Omental fat pad (tissue), 4 donors: ENCODE results near the gene OCSTAMP. TPM values are rescaled to one million over a fixed set of nuclear protein-coding genes. Genes with fewer than 3 reads are reported as not detected.

Experiments
- ATAC-seq: fragments of 150-250 bp; one replicate; pipeline ENCODE4 v1.9.1; 2016; ENCODE audit warnings: mild to moderate bottlenecking, moderate library complexity; ENCODE audit not compliant: low FRiP score
- DNase-seq: peaks from one replicate; pipeline ENCODE4 v3.0.0-alpha.2; 2019; ENCODE audit warnings: low spot score
- CTCF ChIP-seq, 3 donors: fragments of 450-650 bp; IDR thresholded peaks; one replicate each; pipeline ENCODE4 v1.5.1; 2016 to 2017; ENCODE audit warnings: antibody characterized with exemption in 3 of 3, mild to moderate bottlenecking in 3 of 3, moderate library complexity in 2 of 3
- total RNA-seq, 4 donors: library from RNA; depleted of rRNA; stranded (reverse); fragments of >200 nt; gene quantifications; one replicate each; pipeline ENCODE4 v1.1.0, GENCODE V29; 2016

Gene OCSTAMP
- under 1 TPM in 1 of 4 donors, not detected in 3; 0.24 TPM for total RNA-seq

DNA sequence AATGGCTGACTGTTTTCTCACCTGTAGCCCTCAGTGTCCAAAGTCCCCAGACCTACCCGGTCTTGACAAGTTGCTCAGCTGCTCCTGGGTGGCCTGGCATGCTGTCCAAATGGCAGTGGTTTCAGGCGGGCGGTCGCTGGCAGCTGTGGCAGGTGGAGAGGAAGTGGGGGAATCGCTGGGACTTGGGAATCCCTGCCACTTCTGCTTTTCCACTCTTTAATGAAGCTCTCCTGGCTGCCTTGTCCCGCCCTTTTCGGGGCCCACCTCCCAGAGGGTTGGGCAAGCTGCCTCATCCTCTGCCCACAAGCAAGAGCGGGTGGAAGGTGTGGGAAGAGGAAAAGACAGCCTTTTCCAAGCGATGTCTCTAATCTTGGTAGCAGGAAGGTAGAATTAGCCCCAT is at the start of gene OCSTAMP:
Gene OCSTAMP, minus strand, starts transcription at position 194 of the 400 bp plus-strand sequence. Its CDS starts 94 bp downstream, at position 100.
- no peak for TF ChIP-seq CTCF (IDR thresholded peaks at IDR 0.05)
- ATAC-seq (no peak), DNase-seq (no peak)

GRCh38 chr20:46599227-46599987 is 49.0 kb upstream of the OCSTAMP start:
- ATAC-seq: no peak
- no peak for DNase-seq
- TF ChIP-seq CTCF (IDR thresholded peaks at IDR 0.05): no peak

- no peak for TF ChIP-seq CTCF (IDR thresholded peaks at IDR 0.05)
- DNase-seq (no peak), ATAC-seq (no peak)
Measured at GRCh38 chr20:46595933-46596332, 45.5 kb upstream of the OCSTAMP start.

DNA sequence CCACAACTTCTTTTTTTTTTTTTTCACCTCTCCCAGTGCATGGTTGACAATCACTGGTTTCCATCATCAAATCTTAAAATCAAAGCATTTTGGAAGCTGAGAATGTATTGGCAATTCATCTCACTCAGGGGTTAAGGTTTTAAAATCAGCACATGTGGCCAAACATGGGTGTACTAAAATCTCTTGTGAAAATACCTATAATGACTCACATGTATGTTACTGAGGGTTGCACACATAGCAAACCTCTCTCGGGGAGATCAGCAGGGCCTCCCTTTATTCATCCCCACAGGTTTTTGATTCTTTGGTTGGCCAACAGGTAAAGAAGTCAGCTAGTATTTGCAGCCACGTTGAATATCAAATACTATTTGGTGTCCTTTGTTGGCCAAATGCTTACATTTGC is 44.3 kb upstream of the OCSTAMP start:
- no peak for DNase-seq
- ATAC-seq: no peak
- TF ChIP-seq CTCF (IDR thresholded peaks at IDR 0.05): no peak

DNA sequence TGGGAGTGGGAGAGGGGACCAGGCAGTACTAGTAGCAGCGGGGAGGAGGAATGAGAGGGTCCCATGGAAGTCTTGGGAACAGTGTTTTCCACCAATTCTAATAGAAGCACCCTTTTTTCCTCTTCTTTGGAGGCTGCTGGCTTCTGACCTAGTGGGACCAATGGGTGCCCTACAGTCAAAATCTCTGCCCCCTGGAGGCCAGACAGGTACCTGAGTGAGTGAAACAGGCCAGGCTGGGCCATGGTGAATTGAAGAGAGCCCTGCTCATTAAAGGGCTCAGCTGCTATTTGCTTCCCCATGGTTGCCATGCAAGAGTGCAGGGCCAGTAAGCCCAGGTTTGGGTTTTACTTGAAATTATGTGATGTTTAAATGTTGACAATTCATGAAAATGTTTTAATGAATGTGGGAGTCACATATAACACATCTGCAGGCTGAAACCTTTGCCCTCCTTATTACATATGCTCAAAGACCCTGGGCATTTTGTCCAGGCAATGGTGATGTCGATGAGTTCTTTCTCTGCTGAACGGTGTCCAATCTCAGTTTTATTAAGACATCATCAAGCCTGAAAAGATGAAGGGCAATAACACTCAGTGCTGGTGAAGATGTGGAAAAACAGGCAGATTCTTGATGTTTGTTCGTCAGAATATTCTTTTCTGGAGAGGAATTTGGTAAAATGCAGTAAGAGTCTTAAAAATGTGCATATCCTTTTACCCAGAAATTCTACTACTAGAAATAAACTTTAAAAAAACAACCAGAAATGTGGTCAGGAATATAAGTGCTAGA is 42.3 kb upstream of the OCSTAMP start:
- no peak for ATAC-seq
- no peak for TF ChIP-seq CTCF (IDR thresholded peaks at IDR 0.05)
- DNase-seq: no peak

- no peak for TF ChIP-seq CTCF (IDR thresholded peaks at IDR 0.05)
- no peak for DNase-seq
- ATAC-seq: no peak
Measured at GRCh38 chr20:46590443-46590842, 40.0 kb upstream of the OCSTAMP start.
